DMS53 (cell line): Measurements from ENCODE around the gene HPS4.

Experiments
- DNase-seq: peaks from one replicate; lab custom pipeline; 2025; lab: John Stamatoyannopoulos, UW

Gene HPS4

GRCh38 chr22:26464312-26464711, 19.3 kb downstream of the HPS4 start:
- DNase-seq, result no peak

GRCh38 chr22:26463688-26464087, 19.9 kb downstream of the HPS4 start:
- no peak for DNase-seq

- no peak for DNase-seq
These were observed 20.4 kb downstream of the HPS4 start for GRCh38 chr22:26463101-26463661.

DNA sequence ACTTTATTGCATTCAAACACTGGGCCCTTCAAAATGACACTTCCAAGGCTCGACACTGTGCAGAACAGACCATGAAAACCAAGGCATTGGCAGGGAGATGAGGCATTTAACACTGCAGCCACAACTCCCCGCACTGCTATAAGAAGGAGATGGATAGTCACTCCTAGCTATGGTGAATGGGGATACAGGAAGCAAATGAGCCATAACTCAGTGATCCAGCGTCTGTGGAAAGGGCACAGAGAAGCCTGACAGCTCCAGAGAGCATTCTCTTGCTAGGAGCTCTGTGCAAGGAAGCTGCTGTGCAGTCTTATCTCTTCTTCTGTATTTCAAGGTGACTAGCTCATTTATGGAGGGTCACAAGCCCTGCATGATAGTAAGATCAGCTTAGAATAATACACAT, 20.9 kb downstream of the HPS4 start:
- no peak for DNase-seq

- no peak for DNase-seq
These were observed 21.5 kb downstream of the HPS4 start for GRCh38 chr22:26462051-26462450.

- DNase-seq, result peak; percentile 39
These were observed 22.3 kb downstream of the HPS4 start for GRCh38 chr22:26461188-26461810.

DNA sequence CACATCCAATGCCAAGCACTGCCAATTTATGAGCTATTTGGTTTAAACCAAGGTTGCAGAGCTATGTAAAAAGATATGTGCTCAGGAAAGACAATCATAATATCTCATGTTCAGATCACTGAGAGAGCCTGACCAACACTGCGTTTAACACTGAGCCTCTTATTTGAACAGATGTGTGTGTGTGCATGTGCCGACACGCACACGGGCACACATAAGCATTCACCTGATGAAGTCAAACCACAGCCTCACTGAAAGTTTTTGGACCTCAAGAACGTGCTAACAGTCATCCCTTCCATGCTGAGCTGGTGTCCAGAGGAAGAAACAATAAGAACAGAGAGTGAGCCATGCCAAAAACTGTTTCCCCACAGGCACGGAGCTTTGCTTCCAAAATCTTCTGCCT, 23.4 kb downstream of the HPS4 start:
- no peak for DNase-seq

- DNase-seq, result no peak
These were observed 25.8 kb downstream of the HPS4 start for GRCh38 chr22:26457661-26458272.

GRCh38 chr22:26453812-26454500, 29.6 kb downstream of the HPS4 start:
- DNase-seq, result no peak

DNA sequence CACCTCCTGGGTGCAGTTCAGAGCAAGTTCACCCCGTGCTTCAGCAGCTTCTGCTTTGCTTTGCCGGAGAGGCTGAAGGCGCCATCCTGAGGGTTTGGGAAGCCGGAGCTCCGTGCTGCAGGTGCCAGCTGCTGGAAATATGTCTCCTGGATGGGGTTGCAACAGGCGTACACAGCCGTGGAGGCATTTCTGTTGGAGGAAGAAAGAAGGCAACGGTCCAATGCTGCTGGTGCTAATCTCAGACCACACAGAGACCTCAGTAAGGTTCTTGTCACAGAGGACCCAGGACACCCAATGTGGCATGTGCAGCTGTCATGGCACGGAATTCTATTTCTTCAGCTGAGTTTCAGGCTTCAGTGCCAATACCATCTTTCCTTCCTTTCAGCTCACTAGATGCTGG, 30.4 kb downstream of the HPS4 start:
- DNase-seq, result no peak

GRCh38 chr22:26452236-26453016, 31.2 kb downstream of the HPS4 start:
- no peak for DNase-seq

GRCh38 chr22:26450453-26451185, 33.0 kb downstream of the HPS4 start:
- DNase-seq, result no peak

DNA sequence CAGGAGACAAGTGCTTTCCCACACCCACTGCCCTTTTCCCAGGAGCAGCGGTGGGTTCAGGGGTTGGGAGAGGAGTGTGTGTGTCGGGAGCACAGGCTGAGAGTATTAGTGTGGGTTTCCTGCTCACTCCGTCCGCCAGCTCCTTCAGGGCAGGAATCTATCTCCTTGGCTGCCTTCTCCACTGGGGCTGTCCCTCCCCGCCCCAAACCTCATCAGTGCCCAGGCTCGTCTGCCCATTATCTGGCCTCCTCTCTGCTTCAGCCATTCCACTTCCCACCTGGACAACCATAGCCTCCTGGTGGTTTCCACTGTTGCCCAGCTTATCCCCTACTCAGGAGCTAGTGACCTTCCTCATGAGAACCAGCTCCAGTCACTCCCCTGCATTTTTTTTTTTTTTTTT, 34.6 kb downstream of the HPS4 start:
- no peak for DNase-seq

- no peak for DNase-seq
These were observed 35.2 kb downstream of the HPS4 start for GRCh38 chr22:26448334-26448733.

DNA sequence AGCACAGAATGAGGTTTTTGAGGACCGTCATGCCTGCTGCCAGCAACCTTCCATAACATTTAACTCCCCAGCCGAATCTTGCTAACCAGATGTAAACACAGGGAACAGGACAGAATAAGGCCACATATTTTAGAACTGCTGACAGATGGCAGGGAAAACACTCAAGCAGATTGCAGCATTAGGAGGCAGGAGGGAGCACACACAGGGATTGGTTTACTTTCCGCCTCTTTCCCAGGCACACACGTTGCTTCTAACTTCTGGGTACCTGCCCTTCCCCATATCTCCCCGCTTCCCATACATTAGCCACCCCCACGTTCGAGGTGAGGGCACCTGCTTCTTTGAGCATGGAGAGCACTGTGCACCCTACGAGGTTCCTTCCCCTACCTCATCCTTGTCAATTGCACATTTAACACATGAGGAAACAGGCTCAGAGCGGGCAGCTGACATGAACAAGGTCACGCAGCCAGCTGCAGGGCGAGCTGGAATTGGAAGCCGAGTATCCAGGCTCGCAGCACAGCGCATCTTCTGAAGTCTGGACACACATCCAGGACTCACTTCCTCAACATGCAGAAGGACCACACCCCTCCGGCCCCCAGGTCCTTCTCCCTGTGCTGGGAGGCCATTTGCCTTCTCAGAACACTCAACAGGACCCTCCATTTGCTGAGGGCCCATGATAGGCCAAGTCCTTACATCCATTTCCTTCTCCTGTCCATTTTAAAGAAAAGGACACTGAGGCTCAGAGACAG, 35.8 kb downstream of the HPS4 start:
- no peak for DNase-seq

- DNase-seq, result no peak
These were observed 36.6 kb downstream of the HPS4 start for GRCh38 chr22:26446808-26447515.

- DNase-seq, result peak; percentile 17
These were observed 37.9 kb downstream of the HPS4 start for GRCh38 chr22:26445577-26446275.

GRCh38 chr22:26444777-26445176, 38.8 kb downstream of the HPS4 start:
- DNase-seq, result peak; percentile 44

GRCh38 chr22:26443901-26444690, 39.5 kb downstream of the HPS4 start:
- DNase-seq, result no peak
